Mesenchymal stem cell (in vitro differentiated cells and primary cell): ENCODE results near the gene ALDH16A1.

ENCODE experiments used
- DNase-seq: peaks from one replicate; pipeline ENCODE4 v3.0.0-alpha.2; 2013
- H2AFZ ChIP-seq: one replicate; pipeline ENCODE4 v1.6.1; 2013; ENCODE audit warnings: low read depth, mild to moderate bottlenecking, control low read depth, inconsistent platforms, low read length, moderate library complexity
- H2AK5ac ChIP-seq: 2 replicates; pipeline ENCODE4 v1.6.1; 2013; ENCODE audit warnings: low read length, moderate library complexity, mild to moderate bottlenecking, inconsistent platforms; ENCODE audit not compliant: severe bottlenecking
- H2BK120ac ChIP-seq: one replicate; pipeline ENCODE4 v1.6.1; 2013; ENCODE audit warnings: low read depth, mild to moderate bottlenecking, inconsistent platforms, low read length, moderate library complexity
- H2BK12ac ChIP-seq, 2 experiments: one replicate each; pipeline ENCODE4 v1.6.1; 2013; ENCODE audit warnings: inconsistent platforms in 2 of 2, low read length in 2 of 2, mild to moderate bottlenecking in 2 of 2, moderate library complexity in 2 of 2, control low read depth in 1 of 2
- H2BK15ac ChIP-seq: one replicate; pipeline ENCODE4 v1.6.1; 2013; ENCODE audit warnings: mild to moderate bottlenecking, low read depth, inconsistent platforms; ENCODE audit not compliant: poor library complexity, severe bottlenecking
- H2BK5ac ChIP-seq: 2 replicates; pipeline ENCODE4 v1.6.1; 2013; ENCODE audit warnings: low read depth, mild to moderate bottlenecking, low read length, control low read depth, inconsistent platforms; ENCODE audit not compliant: poor library complexity, severe bottlenecking
- H3K14ac ChIP-seq, 2 experiments: one replicate each; pipeline ENCODE4 v1.6.1; 2013; ENCODE audit warnings: inconsistent platforms in 2 of 2, low read length in 2 of 2, control low read depth in 1 of 2, mild to moderate bottlenecking in 1 of 2, moderate library complexity in 1 of 2
- H3K18ac ChIP-seq, 2 experiments: one replicate each; pipeline ENCODE4 v1.6.1; 2013; ENCODE audit warnings: inconsistent platforms in 2 of 2, low read length in 2 of 2, control low read depth in 1 of 2, low read depth in 1 of 2, mild to moderate bottlenecking in 1 of 2
- H3K23ac ChIP-seq, 2 experiments: one replicate each; pipeline ENCODE4 v1.6.1; 2013; ENCODE audit warnings: inconsistent platforms in 2 of 2, low read length in 2 of 2, mild to moderate bottlenecking in 2 of 2, moderate library complexity in 2 of 2, control low read depth in 1 of 2
- H3K27ac ChIP-seq: 2 replicates; pipeline ENCODE4 v1.5.1; 2013; ENCODE audit warnings: mild to moderate bottlenecking, moderate library complexity, low read length, control low read depth, inconsistent platforms; ENCODE audit not compliant: poor library complexity, severe bottlenecking
- H3K27me3 ChIP-seq, 2 experiments: 2 replicates each; pipeline versions ENCODE4 v1.6.1 to v1.7.0; 2013; ENCODE audit warnings: low read length in 2 of 2, mild to moderate bottlenecking in 2 of 2, moderate library complexity in 2 of 2, control low read depth in 1 of 2, inconsistent platforms in 1 of 2; ENCODE audit not compliant: control insufficient read depth in 1 of 2, insufficient read depth in 1 of 2
- H3K36me3 ChIP-seq, 2 experiments: 2 replicates each; pipeline versions ENCODE4 v1.6.1 to v1.7.0; 2013; ENCODE audit warnings: low read length in 2 of 2, control low read depth in 1 of 2, inconsistent platforms in 1 of 2, low read depth in 1 of 2, mild to moderate bottlenecking in 1 of 2; ENCODE audit not compliant: insufficient read depth in 2 of 2, control insufficient read depth in 1 of 2
- H3K4ac ChIP-seq, 2 experiments: one replicate each; pipeline ENCODE4 v1.6.1; 2013; ENCODE audit warnings: inconsistent platforms in 2 of 2, low read length in 2 of 2, mild to moderate bottlenecking in 2 of 2, moderate library complexity in 2 of 2, control low read depth in 1 of 2, low read depth in 1 of 2
- H3K4me1 ChIP-seq: 2 replicates; pipeline ENCODE4 v1.6.1; 2013; ENCODE audit warnings: low read depth, low read length, control low read depth; ENCODE audit not compliant: control insufficient read depth, insufficient read depth
- H3K4me2 ChIP-seq: 2 replicates; pipeline ENCODE4 v1.6.1; 2013; ENCODE audit warnings: low read length, mild to moderate bottlenecking, inconsistent platforms; ENCODE audit not compliant: poor library complexity, severe bottlenecking
- H3K4me3 ChIP-seq, 2 experiments: 2 replicates each; pipeline versions ENCODE4 v1.5.1 to v1.7.0; 2013; ENCODE audit warnings: low read length in 2 of 2, mild to moderate bottlenecking in 2 of 2, control low read depth in 1 of 2, low read depth in 1 of 2; ENCODE audit not compliant: insufficient read depth in 1 of 2
- H3K79me1 ChIP-seq: replicated peaks from 2 replicates; pipeline ENCODE4 v1.6.1; 2013; ENCODE audit warnings: mild to moderate bottlenecking, control low read depth, low read length, inconsistent platforms; ENCODE audit not compliant: poor library complexity, severe bottlenecking
- H3K9ac ChIP-seq: 2 replicates; pipeline ENCODE4 v1.7.0; 2013; ENCODE audit warnings: mild to moderate bottlenecking, low read length, moderate library complexity
- H3K9me3 ChIP-seq: 2 replicates; pipeline ENCODE4 v1.7.0; 2013; ENCODE audit warnings: mild to moderate bottlenecking, low read length; ENCODE audit not compliant: control insufficient read depth
- H4K8ac ChIP-seq: one replicate; pipeline ENCODE4 v1.6.1; 2013; ENCODE audit warnings: inconsistent platforms, mild to moderate bottlenecking, low read length, moderate library complexity
- H4K91ac ChIP-seq: one replicate; pipeline ENCODE4 v1.6.1; 2013; ENCODE audit warnings: mild to moderate bottlenecking, low read length, inconsistent platforms
- WGBS: methylation state at CpG from one replicate; pipeline ENCODE4 v1.1.7; 2013; ENCODE audit warnings: mixed read lengths; 5-methylcytosine and 5-hydroxymethylcytosine counted together

ALDH16A1 gene

GRCh38 chr19:49496574-49497008 lies 43.6 kb downstream of the ALDH16A1 start:
- Histone ChIP-seq H3K4ac (peak overlapping the region; percentile 60 to 84), H3K27ac (peak overlapping the region; percentile 86), H3K4me2 (peak overlapping the region; percentile 74), H4K8ac (peak overlapping the region; percentile 70), H2BK15ac (no peak overlapping the region), H2BK120ac (no peak overlapping the region), H3K4me3 (peak overlapping the region; percentile 75 to 99), H3K9me3 (no peaks in the 10 kb centered on the region), H3K18ac (peak overlapping the region in 1 of 2 experiments; percentile 91), H3K4me1 (peaks cover 27% of the 10 kb centered on the region), H2AFZ (no peak overlapping the region), H3K36me3 (peaks cover 47 to 50% of the 10 kb centered on the region in 2 experiments), H3K23ac (no peak overlapping the region), H2BK5ac (peak overlapping the region; percentile 34), H2AK5ac (peak overlapping the region; percentile 63), H4K91ac (no peak overlapping the region), H3K14ac (no peak overlapping the region), H2BK12ac (no peak overlapping the region), H3K27me3 (no peaks in the 10 kb centered on the region), H3K9ac (peak overlapping the region; percentile 100), H3K79me1 (peaks cover 7% of the 10 kb centered on the region)
- DNase-seq, result no peak
- WGBS, result under 1% methylated on average over 11 of the region's 11 CpGs

GRCh38 chr19:49497047-49497788 lies 44.2 kb downstream of the ALDH16A1 start:
- H2BK5ac ChIP-seq, result no peak overlapping the region
- H3K27me3 ChIP-seq, result no peaks in the 10 kb centered on the region
- H3K27ac ChIP-seq, result peak overlapping the region; percentile 86
- H2AK5ac ChIP-seq, result peak overlapping the region; percentile 8
- peaks cover 7% of the 10 kb centered on the region for H3K79me1 ChIP-seq
- H3K14ac ChIP-seq, result no peak overlapping the region
- H3K18ac ChIP-seq, result no peak overlapping the region
- H4K91ac ChIP-seq, result no peak overlapping the region
- 42% methylated on average over 22 of the region's 22 CpGs for WGBS
- H3K4me2 ChIP-seq, result peak overlapping the region; percentile 74
- no peak overlapping the region for H2BK12ac ChIP-seq
- no peak overlapping the region for H2BK120ac ChIP-seq
- H2BK15ac ChIP-seq, result no peak overlapping the region
- H4K8ac ChIP-seq, result no peak overlapping the region
- H3K4ac ChIP-seq, result peak overlapping the region in 1 of 2 experiments; percentile 19
- H2AFZ ChIP-seq, result no peak overlapping the region
- H3K36me3 ChIP-seq, result peaks cover 41 to 44% of the 10 kb centered on the region in 2 experiments
- peak; percentile 58 for DNase-seq
- H3K9ac ChIP-seq, result peak overlapping the region; percentile 100
- H3K4me3 ChIP-seq, result peak overlapping the region; percentile 59 to 99
- no peaks in the 10 kb centered on the region for H3K9me3 ChIP-seq
- peaks cover 27% of the 10 kb centered on the region for H3K4me1 ChIP-seq
- no peak overlapping the region for H3K23ac ChIP-seq

- H3K18ac ChIP-seq, result no peak overlapping the region
- no peak overlapping the region for H2BK12ac ChIP-seq
- peak overlapping the region in 1 of 2 experiments; percentile 99 for H3K4me3 ChIP-seq
- no peaks in the 10 kb centered on the region for H3K9me3 ChIP-seq
- H2BK120ac ChIP-seq, result no peak overlapping the region
- H3K14ac ChIP-seq, result no peak overlapping the region
- peak overlapping the region; percentile 100 for H3K9ac ChIP-seq
- no peak overlapping the region for H2AK5ac ChIP-seq
- DNase-seq, result no peak
- H3K4me1 ChIP-seq, result peaks cover 27% of the 10 kb centered on the region
- no peak overlapping the region for H3K4ac ChIP-seq
- H2AFZ ChIP-seq, result no peak overlapping the region
- no peak overlapping the region for H3K27ac ChIP-seq
- H3K4me2 ChIP-seq, result peak overlapping the region; percentile 74
- H4K8ac ChIP-seq, result no peak overlapping the region
- H4K91ac ChIP-seq, result no peak overlapping the region
- no peak overlapping the region for H3K23ac ChIP-seq
- H3K79me1 ChIP-seq, result peaks cover 7% of the 10 kb centered on the region
- H3K27me3 ChIP-seq, result no peaks in the 10 kb centered on the region
- whole genome bisulfite sequencing, result 95% methylated on average over 12 of the region's 12 CpGs
- H3K36me3 ChIP-seq, result peaks cover 36 to 38% of the 10 kb centered on the region in 2 experiments
- H2BK5ac ChIP-seq, result no peak overlapping the region
- no peak overlapping the region for H2BK15ac ChIP-seq
These were observed 44.7 kb downstream of the ALDH16A1 start for GRCh38 chr19:49497789-49498103.

- Histone ChIP-seq H3K79me1 (peaks cover 7% of the 10 kb centered on the region), H3K27ac (no peak overlapping the region), H3K36me3 (peaks cover 31 to 33% of the 10 kb centered on the region in 2 experiments), H2AFZ (no peak overlapping the region), H3K4me2 (no peak overlapping the region), H3K9me3 (no peaks in the 10 kb centered on the region), H3K14ac (no peak overlapping the region), H3K27me3 (no peaks in the 10 kb centered on the region), H4K91ac (no peak overlapping the region), H4K8ac (no peak overlapping the region), H3K4me3 (peak overlapping the region in 1 of 2 experiments; percentile 99), H3K23ac (no peak overlapping the region), H3K4me1 (peaks cover 28% of the 10 kb centered on the region), H2BK15ac (no peak overlapping the region), H2AK5ac (no peak overlapping the region), H2BK12ac (no peak overlapping the region), H2BK5ac (no peak overlapping the region), H2BK120ac (no peak overlapping the region), H3K9ac (peak overlapping the region; percentile 100), H3K18ac (no peak overlapping the region), H3K4ac (no peak overlapping the region)
- WGBS, result 97% methylated on average over 4 of the region's 7 CpGs
- no peak for DNase-seq
These were observed 45.5 kb downstream of the ALDH16A1 start for GRCh38 chr19:49498475-49498874.
